ENCODE results near the gene VPS13D. TPM values are rescaled to one million over a fixed set of nuclear protein-coding genes. Genes with fewer than 3 reads are reported as not detected.
A peak's percentile ranks its signal among the peaks of the same experiment; 100 is the strongest.

Gene VPS13D
- polyA plus RNA-seq, 3 donors = 3.6 to 20.2 (median 5.1) TPM

- peaks cover 0 to 2% of the 10 kb centered on the region in 2 donors for H3K4me1 ChIP-seq (ENCODE audit: control insufficient read depth in 1 of 2, insufficient read depth in 2 of 2, low read length in 2 of 2)
- peak overlapping the region in 1 of 2 donors; percentile 64 for H3K27ac ChIP-seq (ENCODE audit: low read depth in 1 of 2, low read length in 2 of 2)
- H3K27me3 ChIP-seq (ENCODE audit: control insufficient read depth in 2 of 2, insufficient read depth in 2 of 2, low read length in 2 of 2) = no peaks in the 10 kb centered on the region
- H3K9me3 ChIP-seq (replicated peaks in 1 of 2; ENCODE audit: control insufficient read depth in 1 of 2, insufficient read depth in 1 of 2, low read length in 2 of 2) = no peaks in the 10 kb centered on the region
- H3K79me2 ChIP-seq (ENCODE audit: insufficient read depth, low read length) = peaks cover 31% of the 10 kb centered on the region
- H3K4me3 ChIP-seq (replicated peaks in 1 of 3; ENCODE audit: low read depth in 2 of 3, low read length in 3 of 3) = no peak overlapping the region
- Mint-ChIP-seq H3K4me3 (no peak overlapping the region), H3K27me3 (ENCODE audit: low read depth in 3 of 3) (peaks cover 0 to 3% (median 0%) of the 10 kb centered on the region in 3 donors), H3K36me3 (peaks cover 93 to 100% of the 10 kb centered on the region in 2 donors), H3K4me1 (peaks cover 16% of the 10 kb centered on the region), H3K9me3 (peaks cover 0 to 4% (median 0%) of the 10 kb centered on the region in 7 donors), H3K27ac (peak overlapping the region in 3 of 7 donors; percentile 20 to 85 (median 64))
- no peak overlapping the region for H2AFZ ChIP-seq (ENCODE audit: insufficient read depth, low read depth, low read length, poor library complexity, severe bottlenecking)
- WGBS (ENCODE audit: insufficient coverage) = 100% methylated on average over 2 of the region's 7 CpGs
- H3K9ac ChIP-seq (ENCODE audit: insufficient read depth, low read length, poor library complexity, severe bottlenecking) = no peak overlapping the region
- H3K36me3 ChIP-seq (replicated peaks in 1 of 2; ENCODE audit: control insufficient read depth in 1 of 2, insufficient read depth in 2 of 2, low read length in 2 of 2) = peaks cover 96 to 100% of the 10 kb centered on the region in 2 donors
- intact Hi-C loops (cut with micrococcal nuclease) = no loop called here
- DNase-seq = no peak
- no peak for TF ChIP-seq CTCF (IDR thresholded peaks at IDR 0.05)
- peaks cover 100% of the 10 kb centered on the region for H4K20me1 ChIP-seq (ENCODE audit: insufficient read depth, low read length)
- no peak overlapping the region for H3K4me2 ChIP-seq (replicated peaks; ENCODE audit: extremely low read depth, low read length, poor library complexity, severe bottlenecking)
Observed at GRCh38 chr1:12204140-12204539, 25.7 kb upstream of the VPS13D start.

- peaks cover 0 to 4% (median 0%) of the 10 kb centered on the region in 7 donors for H3K9me3 Mint-ChIP-seq
- H3K4me1 Mint-ChIP-seq = peaks cover 17% of the 10 kb centered on the region
- peaks cover 0 to 6% of the 10 kb centered on the region in 2 donors for H3K4me1 ChIP-seq (ENCODE audit: control insufficient read depth in 1 of 2, insufficient read depth in 2 of 2, low read length in 2 of 2)
- peaks cover 22% of the 10 kb centered on the region for H3K79me2 ChIP-seq (ENCODE audit: insufficient read depth, low read length)
- no peak overlapping the region for H3K9ac ChIP-seq (ENCODE audit: insufficient read depth, low read length, poor library complexity, severe bottlenecking)
- no peak overlapping the region for H3K4me3 Mint-ChIP-seq
- DNase-seq = no peak
- no peaks in the 10 kb centered on the region for H3K27me3 ChIP-seq (ENCODE audit: control insufficient read depth in 2 of 2, insufficient read depth in 2 of 2, low read length in 2 of 2)
- TF ChIP-seq CTCF (IDR thresholded peaks at IDR 0.05) = no peak
- intact Hi-C loops (cut with micrococcal nuclease) = loop anchor here in 1 of 2 donors (5.0 kb wide), 1 partner anchor 83 kb away; no protein-coding TSS in a partner anchor
- H4K20me1 ChIP-seq (ENCODE audit: insufficient read depth, low read length) = peaks cover 100% of the 10 kb centered on the region
- WGBS (ENCODE audit: insufficient coverage) = 88% methylated on average over 4 of the region's 7 CpGs
- H3K36me3 Mint-ChIP-seq = peaks cover 84 to 92% of the 10 kb centered on the region in 2 donors
- peaks cover 0 to 4% (median 0%) of the 10 kb centered on the region in 3 donors for H3K27me3 Mint-ChIP-seq (ENCODE audit: low read depth in 3 of 3)
- H3K27ac ChIP-seq (ENCODE audit: low read depth in 1 of 2, low read length in 2 of 2) = peak overlapping the region; percentile 32 to 64
- no peak overlapping the region for H3K4me2 ChIP-seq (replicated peaks; ENCODE audit: extremely low read depth, low read length, poor library complexity, severe bottlenecking)
- H3K36me3 ChIP-seq (replicated peaks in 1 of 2; ENCODE audit: control insufficient read depth in 1 of 2, insufficient read depth in 2 of 2, low read length in 2 of 2) = peaks cover 87 to 95% of the 10 kb centered on the region in 2 donors
- H3K4me3 ChIP-seq (replicated peaks in 1 of 3; ENCODE audit: low read depth in 2 of 3, low read length in 3 of 3) = no peak overlapping the region
- peak overlapping the region in 6 of 7 donors; percentile 21 to 85 (median 68) for H3K27ac Mint-ChIP-seq
- no peak overlapping the region for H2AFZ ChIP-seq (ENCODE audit: insufficient read depth, low read depth, low read length, poor library complexity, severe bottlenecking)
- no peaks in the 10 kb centered on the region for H3K9me3 ChIP-seq (replicated peaks in 1 of 2; ENCODE audit: control insufficient read depth in 1 of 2, insufficient read depth in 1 of 2, low read length in 2 of 2)
Observed at GRCh38 chr1:12204754-12205658, 24.8 kb upstream of the VPS13D start.

All from CD14-positive monocyte (primary cell).